H9 (cell line): ENCODE results near the gene CALHM3. TPM values are rescaled to one million over a fixed set of nuclear protein-coding genes. Genes with fewer than 3 reads are reported as not detected.
A peak's percentile ranks its signal among the peaks of the same experiment; 100 is the strongest.

Source experiments
- DNase-seq: peaks from one replicate; pipeline ENCODE4 v3.0.0-alpha.2; 2017
- H2AFZ ChIP-seq: one replicate; pipeline ENCODE4 v1.6.1; 2013; ENCODE audit warnings: mild to moderate bottlenecking, low read length, control low read depth, moderate library complexity
- H2AK5ac ChIP-seq: 2 replicates; pipeline ENCODE4 v1.6.1; 2013; ENCODE audit warnings: low read length, control low read depth, mixed read lengths; ENCODE audit not compliant: insufficient read length
- H2BK120ac ChIP-seq: one replicate; pipeline ENCODE4 v1.6.1; 2013; ENCODE audit warnings: low read depth, mild to moderate bottlenecking, low read length, control low read depth, inconsistent platforms; ENCODE audit not compliant: poor library complexity, severe bottlenecking
- H2BK12ac ChIP-seq: 2 replicates; pipeline ENCODE4 v1.6.1; 2013; ENCODE audit warnings: low read length, control low read depth, mixed read lengths, low read depth; ENCODE audit not compliant: insufficient read length
- H2BK15ac ChIP-seq: 2 replicates; pipeline ENCODE4 v1.6.1; 2013; ENCODE audit warnings: low read depth, low read length, control low read depth
- H2BK20ac ChIP-seq: one replicate; pipeline ENCODE4 v1.6.1; 2013; ENCODE audit warnings: low read depth, mild to moderate bottlenecking, low read length, control low read depth, inconsistent platforms; ENCODE audit not compliant: poor library complexity, severe bottlenecking
- H2BK5ac ChIP-seq: 2 replicates; pipeline ENCODE4 v1.6.1; 2013; ENCODE audit warnings: low read length, control low read depth, mixed read lengths; ENCODE audit not compliant: insufficient read length
- H3K14ac ChIP-seq: 2 replicates; pipeline ENCODE4 v1.6.1; 2013; ENCODE audit warnings: low read length, control low read depth; ENCODE audit not compliant: insufficient read depth
- H3K18ac ChIP-seq: 2 replicates; pipeline ENCODE4 v1.6.1; 2013; ENCODE audit warnings: low read depth, mild to moderate bottlenecking, mixed read lengths, low read length, control low read depth; ENCODE audit not compliant: insufficient read length
- H3K23ac ChIP-seq: 2 replicates; pipeline ENCODE4 v1.6.1; 2013; ENCODE audit warnings: low read length, control low read depth, mixed read lengths, low read depth; ENCODE audit not compliant: insufficient read length
- H3K23me2 ChIP-seq: 2 replicates; pipeline ENCODE4 v1.6.1; 2013; ENCODE audit warnings: low read depth, mild to moderate bottlenecking, mixed read lengths, low read length, control low read depth; ENCODE audit not compliant: insufficient read length, poor library complexity, severe bottlenecking
- H3K27ac ChIP-seq: 2 replicates; pipeline ENCODE4 v1.5.1; 2013; ENCODE audit warnings: low read length, control low read depth, mixed read lengths, low read depth; ENCODE audit not compliant: insufficient read length
- H3K27me3 ChIP-seq: 2 replicates; pipeline ENCODE4 v1.6.1; 2013; ENCODE audit warnings: low read length, control low read depth, inconsistent platforms; ENCODE audit not compliant: insufficient read depth
- H3K4ac ChIP-seq: 2 replicates; pipeline ENCODE4 v1.6.1; 2013; ENCODE audit warnings: low read depth, mild to moderate bottlenecking, control low read depth, inconsistent platforms, low read length, moderate library complexity
- H3K4me1 ChIP-seq: 2 replicates; pipeline ENCODE4 v1.6.1; 2013; ENCODE audit warnings: low read length, control low read depth, inconsistent platforms; ENCODE audit not compliant: insufficient read depth
- H3K4me2 ChIP-seq: 2 replicates; pipeline ENCODE4 v1.6.1; 2013; ENCODE audit warnings: low read length, control low read depth, mixed read lengths; ENCODE audit not compliant: insufficient read length, insufficient read depth
- H3K56ac ChIP-seq: 2 replicates; pipeline ENCODE4 v1.6.1; 2013; ENCODE audit warnings: low read depth, mild to moderate bottlenecking, mixed read lengths, low read length, control low read depth; ENCODE audit not compliant: insufficient read length
- H3K79me1 ChIP-seq: 2 replicates; pipeline ENCODE4 v1.6.1; 2013; ENCODE audit warnings: low read depth, mild to moderate bottlenecking, moderate library complexity, low read length, control low read depth, inconsistent platforms; ENCODE audit not compliant: insufficient read depth, poor library complexity, severe bottlenecking
- H3K79me2 ChIP-seq: 2 replicates; pipeline ENCODE4 v1.6.1; 2013; ENCODE audit warnings: low read length, control low read depth, inconsistent platforms; ENCODE audit not compliant: insufficient read depth
- H3K9ac ChIP-seq: 2 replicates; pipeline ENCODE4 v1.6.1; 2013; ENCODE audit warnings: low read length, control low read depth, mixed read lengths; ENCODE audit not compliant: insufficient read length; ENCODE audit errors: extremely low read depth
- H3K9me3 ChIP-seq: one replicate; pipeline ENCODE4 v1.6.1; 2013; ENCODE audit warnings: low read depth, low read length, inconsistent platforms; ENCODE audit not compliant: control insufficient read depth
- H3T11ph ChIP-seq: one replicate; pipeline ENCODE4 v1.6.1; 2013; ENCODE audit warnings: mild to moderate bottlenecking, low read length, control low read depth, inconsistent platforms
- H4K20me1 ChIP-seq: one replicate; pipeline ENCODE4 v1.6.1; 2013; ENCODE audit not compliant: control insufficient read depth, insufficient read length, insufficient read depth
- H4K5ac ChIP-seq: 2 replicates; pipeline ENCODE4 v1.6.1; 2013; ENCODE audit warnings: low read depth, mild to moderate bottlenecking, mixed read lengths, low read length, control low read depth; ENCODE audit not compliant: insufficient read length
- H4K8ac ChIP-seq: replicated peaks from 2 replicates; pipeline ENCODE4 v1.6.1; 2013; ENCODE audit warnings: low read length, control low read depth, mixed read lengths, low read depth; ENCODE audit not compliant: insufficient read length
- H4K91ac ChIP-seq: 2 replicates; pipeline ENCODE4 v1.6.1; 2013; ENCODE audit warnings: low read depth, mild to moderate bottlenecking, moderate library complexity, mixed read lengths, low read length, control low read depth; ENCODE audit not compliant: insufficient read length
- H3K27ac Mint-ChIP-seq, 3 experiments: 2 replicates in 2 of 3; 3 replicates in 1 of 3; pipeline ENCODE4 v1.8.0; 2020 to 2021; ENCODE audit warnings: mixed read lengths in 3 of 3, mild to moderate bottlenecking in 1 of 3, moderate library complexity in 1 of 3
- H3K27me3 Mint-ChIP-seq: 2 replicates; pipeline ENCODE4 v1.8.0; 2021; ENCODE audit warnings: low read depth, mild to moderate bottlenecking, moderate library complexity, mixed read lengths
- H3K36me3 Mint-ChIP-seq, 3 experiments: 2 replicates in 2 of 3; 3 replicates in 1 of 3; pipeline ENCODE4 v1.8.0; 2020 to 2021; ENCODE audit warnings: low read depth in 3 of 3, mixed read lengths in 3 of 3; ENCODE audit not compliant: insufficient read depth in 1 of 3
- H3K4me1 Mint-ChIP-seq, 2 experiments: 2 replicates each; pipeline ENCODE4 v1.8.0; 2020; ENCODE audit warnings: mixed read lengths in 2 of 2
- H3K4me3 Mint-ChIP-seq, 2 experiments: 2 replicates in 1 of 2; 3 replicates in 1 of 2; pipeline ENCODE4 v1.8.0; 2020 to 2021; ENCODE audit warnings: mild to moderate bottlenecking in 2 of 2, mixed read lengths in 2 of 2, moderate library complexity in 1 of 2
- H3K9me3 Mint-ChIP-seq, 2 experiments: 2 replicates in 1 of 2; 3 replicates in 1 of 2; pipeline ENCODE4 v1.8.0; 2020; ENCODE audit warnings: mild to moderate bottlenecking in 2 of 2, mixed read lengths in 2 of 2, moderate library complexity in 1 of 2
- WGBS: extraction: QIAGEN DNeasy Blood & Tissue Kit; methylation state at CpG from one replicate; pipeline ENCODE4 v1.1.7; 2013; ENCODE audit warnings: missing lambda C conversion rate, low lambda C conversion rate, mixed read lengths; ENCODE audit not compliant: insufficient read length; ENCODE audit errors: extremely low coverage; 5-methylcytosine and 5-hydroxymethylcytosine counted together
- total RNA-seq: library from RNA; stranded (reverse); gene quantifications from 2 replicates; pipeline ENCODE4 v1.2.1, GENCODE V29; 2021
- TF ChIP-seq, protein P1 (sequence below): fragments of 200-600 bp; sonication (generic); conservative IDR thresholded peaks from 3 replicates; pipeline ENCODE4 v1.8.0; 2021; ENCODE audit warnings: antibody characterized with exemption, mild to moderate bottlenecking

The CALHM3 gene
- total RNA-seq, 1 experiment from 2014 or later: not detected

- Histone ChIP-seq H3K9ac (no peak overlapping the region), H3K14ac (no peak overlapping the region), H3K9me3 (no peaks in the 10 kb centered on the region), H3K23me2 (no peaks in the 10 kb centered on the region), H3K56ac (no peak overlapping the region), H3K79me1 (no peaks in the 10 kb centered on the region), H2BK12ac (no peak overlapping the region), H2BK120ac (no peak overlapping the region), H2BK5ac (no peak overlapping the region), H2BK15ac (no peak overlapping the region), H4K8ac (no peak overlapping the region), H3K27me3 (no peaks in the 10 kb centered on the region), H3K18ac (no peak overlapping the region), H4K20me1 (no peaks in the 10 kb centered on the region), H2AK5ac (no peak overlapping the region), H3K4me1 (no peaks in the 10 kb centered on the region; the same call in 1 of the 2 replicates), H3K79me2 (no peaks in the 10 kb centered on the region), H4K5ac (no peak overlapping the region), H3K23ac (no peak overlapping the region), H2BK20ac (no peak overlapping the region), H3K4me2 (no peak overlapping the region), H4K91ac (no peak overlapping the region), H2AFZ (no peak overlapping the region), H3K4ac (no peak overlapping the region), H3K27ac (no peak overlapping the region), H3T11ph (no peak overlapping the region)
- peaks cover 4% of the 10 kb centered on the region for H3K27me3 Mint-ChIP-seq
- no peaks in the 10 kb centered on the region for H3K36me3 Mint-ChIP-seq
- WGBS: no CpG with 5 or more reads among the region's 2 CpGs
- no peaks in the 10 kb centered on the region for H3K9me3 Mint-ChIP-seq
- peaks cover 21 to 34% of the 10 kb centered on the region in 2 experiments for H3K4me1 Mint-ChIP-seq
- DNase-seq: no peak
- no peak overlapping the region for H3K4me3 Mint-ChIP-seq
- TF ChIP-seq, protein P1, sequence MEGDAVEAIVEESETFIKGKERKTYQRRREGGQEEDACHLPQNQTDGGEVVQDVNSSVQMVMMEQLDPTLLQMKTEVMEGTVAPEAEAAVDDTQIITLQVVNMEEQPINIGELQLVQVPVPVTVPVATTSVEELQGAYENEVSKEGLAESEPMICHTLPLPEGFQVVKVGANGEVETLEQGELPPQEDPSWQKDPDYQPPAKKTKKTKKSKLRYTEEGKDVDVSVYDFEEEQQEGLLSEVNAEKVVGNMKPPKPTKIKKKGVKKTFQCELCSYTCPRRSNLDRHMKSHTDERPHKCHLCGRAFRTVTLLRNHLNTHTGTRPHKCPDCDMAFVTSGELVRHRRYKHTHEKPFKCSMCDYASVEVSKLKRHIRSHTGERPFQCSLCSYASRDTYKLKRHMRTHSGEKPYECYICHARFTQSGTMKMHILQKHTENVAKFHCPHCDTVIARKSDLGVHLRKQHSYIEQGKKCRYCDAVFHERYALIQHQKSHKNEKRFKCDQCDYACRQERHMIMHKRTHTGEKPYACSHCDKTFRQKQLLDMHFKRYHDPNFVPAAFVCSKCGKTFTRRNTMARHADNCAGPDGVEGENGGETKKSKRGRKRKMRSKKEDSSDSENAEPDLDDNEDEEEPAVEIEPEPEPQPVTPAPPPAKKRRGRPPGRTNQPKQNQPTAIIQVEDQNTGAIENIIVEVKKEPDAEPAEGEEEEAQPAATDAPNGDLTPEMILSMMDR: no peak
- H3K27ac Mint-ChIP-seq: peak overlapping the region in 2 of 3 experiments; percentile 57 to 65; a peak in 1 of 7 replicates
Measured at GRCh38 chr10:103472005-103472404, 7.0 kb downstream of the CALHM3 start.
